HL-60/S4 treated with retinoic acid at 250 ng/mL for 4 days and 3 days (cell line): Measurements from ENCODE around the gene MFAP3.
"Not testable (repeated sequence)": the region's sequence is repeated elsewhere in the genome, so short reads cannot be mapped to it uniquely, and the experiment has no call there.

Source experiments
- in situ Hi-C: fragments of 300-500 bp; cut with MboI; formaldehyde crosslinking; loops from 2 replicates; pipeline ENCODE4 v1.7.0; 2022; ENCODE audit warnings: low sequenced_read_pairs

Gene MFAP3

GRCh38 chr5:154038707-154039457 is at the start of gene MFAP3, which contains the start of gene FAM114A2:
Gene MFAP3 (plus strand): TSS chr5:154038967. CDS start chr5:154049723, 10,756 bp downstream.
Gene FAM114A2 (minus strand): TSS chr5:154038910. CDS start chr5:154034953, 3,957 bp downstream.
- in situ Hi-C loops: no loop called here

GRCh38 chr5:153991168-153991567 is 47.6 kb upstream of the MFAP3 start:
- in situ Hi-C loops: loop anchor here (25.0 kb wide), 1 partner anchor 621 kb away; no protein-coding TSS in a partner anchor

- in situ Hi-C loops: loop anchor here (25.0 kb wide), 1 partner anchor 614 kb away; no protein-coding TSS in a partner anchor
Observed at GRCh38 chr5:153998010-153998409, 40.8 kb upstream of the MFAP3 start.

- in situ Hi-C loops: loop anchor here (25.0 kb wide), 1 partner anchor 614 kb away; no protein-coding TSS in a partner anchor
Observed at GRCh38 chr5:153998768-153999167, 40.0 kb upstream of the MFAP3 start.

- in situ Hi-C loops: loop anchor here (25.0 kb wide), 1 partner anchor 612 kb away; no protein-coding TSS in a partner anchor
Observed at GRCh38 chr5:153999995-154000394, 38.8 kb upstream of the MFAP3 start.

- in situ Hi-C loops: no loop called here
Observed at GRCh38 chr5:154000703-154001102, 38.1 kb upstream of the MFAP3 start.

GRCh38 chr5:154002093-154002492 is 36.7 kb upstream of the MFAP3 start:
- in situ Hi-C loops: no loop called here

GRCh38 chr5:154002511-154003020 is 36.2 kb upstream of the MFAP3 start:
- in situ Hi-C loops: no loop called here

GRCh38 chr5:154005648-154006047 is 33.1 kb upstream of the MFAP3 start:
- in situ Hi-C loops: no loop called here

- in situ Hi-C loops: no loop called here
Observed at GRCh38 chr5:154010660-154011059, 28.1 kb upstream of the MFAP3 start.

GRCh38 chr5:154015071-154015693 is 23.6 kb upstream of the MFAP3 start:
- in situ Hi-C loops: no loop called here

GRCh38 chr5:154018919-154019318 is 19.8 kb upstream of the MFAP3 start:
- in situ Hi-C loops: not testable (repeated sequence)

GRCh38 chr5:154025951-154026350 is 12.8 kb upstream of the MFAP3 start:
- in situ Hi-C loops: no loop called here

GRCh38 chr5:154031937-154032489 is 6.8 kb upstream of the MFAP3 start:
- in situ Hi-C loops: no loop called here

GRCh38 chr5:154034944-154035343 is 3.8 kb upstream of the MFAP3 start:
- in situ Hi-C loops: no loop called here

- in situ Hi-C loops: no loop called here
Observed at GRCh38 chr5:154038261-154038706, 483 bp upstream of the MFAP3 start.

GRCh38 chr5:154039458-154039829 is 677 bp downstream of the MFAP3 start:
- in situ Hi-C loops: no loop called here

GRCh38 chr5:154042766-154043165 is 4.0 kb downstream of the MFAP3 start:
- in situ Hi-C loops: no loop called here

- in situ Hi-C loops: no loop called here
Observed at GRCh38 chr5:154044099-154044498, 5.3 kb downstream of the MFAP3 start.

GRCh38 chr5:154044581-154044980 is 5.8 kb downstream of the MFAP3 start:
- in situ Hi-C loops: no loop called here

- in situ Hi-C loops: no loop called here
Observed at GRCh38 chr5:154046486-154046885, 7.7 kb downstream of the MFAP3 start.
